GM20431 (cell line): ENCODE data around the gene B4GALNT3.

Source experiments
- in situ Hi-C: fragments of 300-500 bp; cut with MseI, MboI; formaldehyde crosslinking; loops from one replicate; pipeline ENCODE4 v1.15.0; 2020; ENCODE audit warnings: low sequenced_read_pairs; ENCODE audit not compliant: unreplicated experiment

Gene B4GALNT3

DNA sequence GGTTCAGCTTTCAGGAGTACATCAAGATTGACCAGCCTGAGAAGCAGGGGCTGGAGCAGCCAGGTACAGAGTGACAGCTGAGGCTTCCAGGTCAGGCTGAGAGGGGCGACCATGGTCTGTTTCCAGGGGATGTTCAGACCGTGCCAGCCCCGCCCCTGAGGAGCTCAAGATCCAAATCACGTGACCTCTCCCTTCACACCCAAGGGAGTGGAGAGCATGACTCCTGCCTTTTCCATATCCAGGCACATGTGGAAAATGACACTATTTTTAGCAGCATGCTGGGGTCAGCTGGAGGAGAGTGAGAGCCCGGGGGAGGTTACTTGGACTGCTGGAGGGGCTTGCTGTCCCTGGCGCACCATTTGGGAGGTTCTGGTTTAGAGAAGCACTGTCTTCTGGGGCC is 92.7 kb downstream of the B4GALNT3 start:
- in situ Hi-C loops, result no loop called here

DNA sequence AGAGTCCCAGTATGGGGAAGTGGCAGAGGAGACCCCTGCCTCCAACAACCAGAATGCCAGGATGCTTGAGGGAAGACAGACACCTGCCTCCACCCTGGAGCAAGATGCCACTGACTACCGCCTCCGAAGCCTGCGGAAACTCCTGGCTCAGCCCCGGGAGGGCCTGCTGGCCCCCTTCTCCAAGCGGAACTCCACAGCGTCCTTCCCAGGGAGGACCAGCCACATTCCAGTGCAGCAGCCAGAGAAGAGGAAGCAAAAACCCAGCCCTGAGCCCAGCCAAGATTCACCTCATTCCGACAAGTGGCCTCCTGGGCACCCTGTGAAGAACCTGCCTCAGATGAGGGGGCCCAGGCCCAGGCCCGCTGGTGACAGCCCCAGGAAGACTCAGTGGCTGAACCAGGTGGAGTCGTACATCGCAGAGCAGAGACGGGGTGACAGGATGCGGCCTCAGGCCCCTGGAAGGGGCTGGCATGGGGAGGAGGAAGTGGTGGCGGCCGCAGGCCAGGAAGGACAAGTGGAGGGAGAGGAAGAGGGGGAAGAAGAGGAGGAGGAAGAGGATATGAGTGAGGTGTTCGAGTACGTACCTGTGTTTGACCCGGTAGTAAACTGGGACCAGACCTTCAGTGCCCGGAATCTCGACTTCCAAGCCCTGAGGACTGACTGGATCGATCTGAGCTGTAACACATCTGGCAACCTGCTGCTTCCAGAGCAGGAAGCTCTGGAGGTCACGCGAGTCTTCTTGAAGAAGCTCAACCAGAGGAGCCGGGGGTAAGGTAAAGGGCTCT is 93.7 kb downstream of the B4GALNT3 start:
- in situ Hi-C loops, result no loop called here

DNA sequence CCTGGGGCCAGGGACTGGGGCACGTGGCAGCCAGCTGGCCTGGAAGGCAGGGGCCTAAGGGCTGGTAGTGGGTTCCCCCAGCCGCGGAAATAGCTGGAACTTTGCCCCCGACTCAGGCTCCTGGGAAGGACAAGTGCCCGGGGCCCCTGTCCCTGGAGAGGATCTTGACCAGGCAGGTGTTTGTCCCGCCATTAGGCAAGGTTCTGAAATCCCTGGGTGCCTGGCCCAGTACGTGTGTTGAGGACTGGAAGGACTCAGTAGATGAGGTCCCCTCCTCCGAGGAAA is 94.2 kb downstream of the B4GALNT3 start:
- in situ Hi-C loops, result no loop called here

- in situ Hi-C loops, result no loop called here
Measured at GRCh38 chr12:556498-556897, 96.8 kb downstream of the B4GALNT3 start.

- in situ Hi-C loops, result no loop called here
Measured at GRCh38 chr12:558580-558979, 98.8 kb downstream of the B4GALNT3 start.

DNA sequence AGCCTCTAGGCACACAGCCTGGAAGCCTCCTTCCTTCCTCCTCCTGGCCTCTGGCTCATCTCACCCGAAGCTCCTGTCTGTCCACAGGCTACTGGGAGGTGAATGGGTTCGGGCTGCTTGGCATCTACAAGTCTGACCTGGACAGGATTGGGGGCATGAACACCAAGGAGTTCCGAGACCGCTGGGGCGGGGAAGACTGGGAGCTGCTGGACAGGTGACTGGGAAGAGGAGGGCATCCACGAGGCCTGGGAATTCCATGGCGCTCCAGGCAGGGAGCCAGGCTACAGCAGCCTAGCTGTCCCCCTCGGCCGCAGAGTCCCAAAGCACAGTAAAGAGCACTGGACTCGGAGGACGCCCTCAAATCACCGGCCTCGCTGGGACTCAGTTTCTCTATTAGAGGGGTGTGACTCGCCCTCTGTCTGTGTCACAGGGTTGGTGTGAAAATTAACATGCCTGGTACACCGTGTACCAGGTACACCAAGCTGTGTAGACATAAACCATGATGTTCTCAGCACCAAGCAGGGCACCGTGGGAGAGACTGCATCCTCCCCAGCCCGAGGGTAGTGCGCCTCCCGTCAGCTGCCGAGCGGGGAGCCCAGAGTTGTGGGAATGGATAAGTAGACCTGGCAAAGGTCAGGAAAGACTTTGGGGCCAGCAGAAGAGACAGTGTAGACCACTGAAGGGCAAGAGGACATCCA is 99.6 kb downstream of the B4GALNT3 start:
- in situ Hi-C loops, result no loop called here

DNA sequence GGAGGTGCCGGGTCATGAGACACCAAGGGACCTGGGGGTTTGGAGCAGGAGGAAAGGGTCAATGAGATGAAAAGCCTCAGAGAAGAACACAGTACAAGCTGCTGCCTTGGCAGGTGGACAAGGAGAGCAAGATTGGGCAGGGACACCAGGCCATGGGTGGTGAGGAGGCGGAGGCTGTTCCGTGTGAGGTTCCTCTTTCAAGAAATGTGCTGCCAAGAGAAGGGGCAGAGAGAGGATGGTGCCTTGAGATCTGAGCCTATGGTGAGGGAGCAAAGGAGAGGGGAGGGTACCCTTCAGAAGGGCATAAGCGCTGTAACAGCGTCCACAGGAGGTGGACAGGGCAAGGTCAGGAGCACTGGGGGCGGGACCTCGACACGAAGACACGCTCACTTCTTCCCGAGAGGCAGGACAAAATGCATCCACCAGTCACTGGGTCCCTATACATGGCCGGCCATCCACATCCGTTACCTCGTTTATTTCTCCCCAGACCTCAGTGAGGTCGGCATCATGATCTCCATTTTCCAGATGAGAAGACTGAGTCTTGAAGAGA is 100.2 kb downstream of the B4GALNT3 start:
- in situ Hi-C loops, result loop anchor here (10.0 kb wide), 1 partner anchor 385 kb away; the partner anchor contains the start of gene RAD52

DNA sequence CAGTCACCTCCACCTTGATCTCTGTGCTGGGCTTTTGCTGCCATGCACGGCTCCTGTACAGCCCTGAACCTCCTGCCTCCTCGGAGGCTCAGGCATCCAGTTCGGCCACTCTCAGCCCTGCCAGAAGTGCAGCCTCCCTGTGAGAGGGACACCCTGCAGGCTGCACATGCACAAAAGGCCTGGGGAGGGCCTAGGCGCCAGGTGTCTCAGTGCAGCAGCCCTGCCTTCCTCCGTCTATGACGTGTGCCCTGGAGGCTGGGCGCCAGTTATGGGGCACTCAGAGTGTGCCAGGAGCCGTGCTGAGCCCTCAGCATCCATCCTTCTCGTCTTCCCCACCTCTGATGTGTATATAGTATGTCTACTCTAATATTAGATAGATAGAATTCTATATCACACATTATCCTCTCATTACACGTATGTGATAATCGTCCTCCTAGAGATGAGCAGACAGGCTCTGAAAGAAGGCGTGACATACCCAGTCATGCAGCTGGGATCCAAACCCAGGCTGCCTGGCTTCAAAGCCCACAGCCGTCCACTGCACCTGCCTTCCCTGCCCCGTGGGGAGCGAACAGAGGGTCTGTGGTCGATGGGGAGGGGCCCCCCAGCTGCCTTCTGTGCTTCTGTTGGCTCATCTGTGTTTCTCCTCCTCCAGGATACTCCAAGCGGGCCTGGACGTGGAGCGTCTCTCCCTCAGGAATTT is 101.1 kb downstream of the B4GALNT3 start:
- in situ Hi-C loops, result loop anchor here (10.0 kb wide), 1 partner anchor 384 kb away; the partner anchor contains the start of gene RAD52

DNA sequence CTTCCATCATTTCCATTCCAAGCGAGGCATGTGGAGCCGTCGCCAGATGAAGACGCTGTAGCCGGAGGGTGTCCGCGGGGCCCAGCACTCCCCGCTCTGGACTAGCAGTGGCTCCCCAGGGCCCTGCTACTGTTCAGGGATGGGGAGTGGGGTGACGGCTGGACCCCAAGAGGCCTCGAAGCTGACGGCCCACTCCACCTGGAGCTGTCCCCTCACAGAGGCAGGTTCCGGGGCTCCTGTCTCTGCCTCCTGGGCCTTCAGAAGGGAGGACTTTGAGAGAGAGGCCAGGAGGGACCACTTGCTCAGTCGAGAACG is 101.6 kb downstream of the B4GALNT3 start:
- in situ Hi-C loops, result loop anchor here (10.0 kb wide), 1 partner anchor 383 kb away; the partner anchor contains the start of gene RAD52

GRCh38 chr12:561908-562593 is 102.3 kb downstream of the B4GALNT3 start:
- in situ Hi-C loops, result loop anchor here (10.0 kb wide), 1 partner anchor 383 kb away; the partner anchor contains the start of gene RAD52

DNA sequence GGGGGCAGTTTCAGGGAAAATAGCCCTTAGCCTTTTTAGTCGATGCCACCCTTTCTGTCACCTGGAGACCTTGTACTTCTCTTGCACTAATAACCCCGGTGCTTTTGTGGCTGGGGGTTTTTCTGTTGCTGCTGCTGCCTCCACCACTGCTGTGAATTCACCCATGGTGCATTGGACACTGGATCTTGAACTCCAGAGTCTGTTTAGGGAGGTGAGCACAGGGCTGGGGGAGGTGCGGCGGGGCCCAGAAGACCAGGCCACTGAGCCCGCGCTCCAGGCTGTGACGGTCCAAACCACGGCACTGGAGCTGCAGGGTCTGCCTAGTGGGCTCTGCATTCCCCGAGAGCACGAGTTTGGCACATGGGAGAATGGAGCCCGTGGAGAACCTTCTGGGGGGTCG is 102.9 kb downstream of the B4GALNT3 start:
- in situ Hi-C loops, result loop anchor here (10.0 kb wide), 1 partner anchor 382 kb away; the partner anchor contains the start of gene RAD52

- in situ Hi-C loops, result loop anchor here (10.0 kb wide), 1 partner anchor 381 kb away; the partner anchor contains the start of gene RAD52
Measured at GRCh38 chr12:563250-563781, 103.6 kb downstream of the B4GALNT3 start.

DNA sequence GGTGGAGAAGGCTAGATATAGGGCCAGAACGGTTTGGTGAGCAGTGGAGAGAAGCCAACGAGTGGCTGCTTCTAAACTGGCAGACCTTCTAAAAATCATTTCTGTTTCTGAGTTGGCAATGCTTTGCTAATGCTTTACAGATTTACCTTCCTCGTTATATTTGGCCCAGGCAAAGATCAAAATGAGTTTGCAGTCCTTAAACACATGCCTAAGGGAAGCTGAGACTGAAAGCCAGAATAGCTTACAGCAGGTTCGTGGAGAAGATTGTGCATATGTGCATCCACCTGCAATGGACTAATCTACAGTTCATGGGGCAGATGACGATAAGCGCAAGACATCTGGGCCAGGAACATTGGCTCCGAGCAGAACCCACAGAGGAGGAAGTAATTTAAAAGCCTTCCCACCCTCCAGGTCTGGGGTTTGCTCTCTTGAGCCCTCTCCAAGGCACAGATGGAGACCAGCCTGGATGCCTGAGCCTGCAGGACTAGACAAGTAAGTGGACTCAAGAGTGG is 104.1 kb downstream of the B4GALNT3 start:
- in situ Hi-C loops, result loop anchor here (10.0 kb wide), 1 partner anchor 381 kb away; the partner anchor contains the start of gene RAD52

DNA sequence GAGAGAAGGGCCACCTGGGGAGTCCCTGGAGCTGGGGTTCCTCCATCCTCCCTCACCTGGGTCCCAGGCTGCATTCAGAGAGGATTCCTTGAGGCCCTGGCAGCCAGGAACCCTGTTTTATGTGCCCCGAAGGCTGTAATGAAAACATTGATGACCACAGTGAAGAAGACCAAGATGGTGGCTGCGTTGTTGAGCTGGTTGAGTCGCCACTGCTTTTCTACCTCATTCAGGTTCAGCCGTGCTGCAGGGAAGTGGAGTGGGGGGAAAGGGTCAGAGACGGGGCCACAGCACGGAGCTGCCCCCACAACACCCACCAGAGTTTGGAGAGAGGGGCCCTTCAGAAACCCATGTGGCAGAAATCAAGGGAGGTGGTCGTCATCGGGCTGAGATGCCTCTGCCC is 105.4 kb downstream of the B4GALNT3 start:
- in situ Hi-C loops, result loop anchor here (10.0 kb wide), 1 partner anchor 380 kb away; the partner anchor contains the start of gene RAD52

- in situ Hi-C loops, result loop anchor here (10.0 kb wide), 1 partner anchor 379 kb away; the partner anchor contains the start of gene RAD52
Measured at GRCh38 chr12:565589-566105, 105.9 kb downstream of the B4GALNT3 start.

DNA sequence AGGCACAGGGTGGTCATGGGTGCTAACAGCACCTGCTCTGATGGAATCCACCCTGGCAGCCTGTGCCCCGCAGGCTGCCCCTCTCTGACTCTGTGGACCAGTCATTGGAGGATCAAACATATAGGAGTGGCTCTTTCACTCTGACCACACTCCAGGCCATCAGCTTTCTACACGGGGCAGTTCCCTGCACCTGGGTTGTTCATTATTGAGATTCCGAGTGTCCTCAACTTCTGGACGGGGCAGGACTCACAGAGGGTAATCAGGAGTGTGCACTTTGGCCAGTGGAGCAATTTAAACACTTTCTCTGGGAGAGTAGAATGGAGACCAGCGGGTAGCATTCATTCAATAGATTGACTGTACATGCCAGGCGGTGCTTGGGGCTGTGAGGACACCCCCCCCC is 108.7 kb downstream of the B4GALNT3 start:
- in situ Hi-C loops, result loop anchor here (10.0 kb wide), 1 partner anchor 376 kb away; the partner anchor contains the start of gene RAD52

- in situ Hi-C loops, result loop anchor here (10.0 kb wide), 1 partner anchor 376 kb away; the partner anchor contains the start of gene RAD52
Measured at GRCh38 chr12:569091-569676, 109.4 kb downstream of the B4GALNT3 start.

- in situ Hi-C loops, result loop anchor here (10.0 kb wide), 1 partner anchor 375 kb away; the partner anchor contains the start of gene RAD52
Measured at GRCh38 chr12:569803-570434, 110.2 kb downstream of the B4GALNT3 start.
